HFF-Myc (cell line): ENCODE data around the gene INO80B.
"Not testable (repeated sequence)": the region's sequence is repeated elsewhere in the genome, so short reads cannot be mapped to it uniquely, and the experiment has no call there.

ENCODE experiments used
- DNase-seq: peaks from one replicate; pipeline ENCODE4 v3.0.0-alpha.2; 2011; ENCODE audit warnings: low read depth; ENCODE audit errors: extremely low read depth
- H3K4me3 ChIP-seq: replicated peaks from 2 replicates; pipeline ENCODE4 v1.5.1; 2011; ENCODE audit warnings: low read depth, mild to moderate bottlenecking, control low read depth, low read length
- CTCF ChIP-seq: IDR thresholded peaks from 2 replicates; pipeline ENCODE4 v1.5.1; 2012; ENCODE audit warnings: mild to moderate bottlenecking, low read depth, low read length, control low read depth; ENCODE audit errors: missing control alignments

INO80B gene

GRCh38 chr2:74481431-74481830 lies 26.5 kb downstream of the INO80B start:
- no peak for DNase-seq
- peak overlapping the region; percentile 82 for H3K4me3 ChIP-seq
- no peak for TF ChIP-seq CTCF

GRCh38 chr2:74481961-74482800 lies 27.3 kb downstream of the INO80B start:
- no peak for TF ChIP-seq CTCF
- peak overlapping the region; percentile 82 for H3K4me3 ChIP-seq
- no peak for DNase-seq

- H3K4me3 ChIP-seq, result peak within 1 kb of the TSS; percentile 82
- peak; percentile 92 for TF ChIP-seq CTCF
- DNase-seq, result peak; percentile 88
Observed at GRCh38 chr2:74482801-74483674, 28.2 kb downstream of the INO80B start, which contains the start of the genes CCDC142 and TTC31. Gene CCDC142, minus strand, starts transcription at chr2:74482998. Its CDS starts 161 bp downstream, at chr2:74482837. Gene TTC31, plus strand, starts transcription at chr2:74483081. Its CDS starts 15 bp downstream, at chr2:74483096.

- peak overlapping the region; percentile 82 for H3K4me3 ChIP-seq
- DNase-seq, result not testable (repeated sequence)
Observed at GRCh38 chr2:74483675-74484164, 28.8 kb downstream of the INO80B start.

- H3K4me3 ChIP-seq, result no peak overlapping the region
- no peak for TF ChIP-seq CTCF
- no peak for DNase-seq
Observed at GRCh38 chr2:74486141-74486540, 31.3 kb downstream of the INO80B start.

- H3K4me3 ChIP-seq, result no peak overlapping the region
- DNase-seq, result no peak
- no peak for TF ChIP-seq CTCF
Observed at GRCh38 chr2:74488643-74489481, 34.0 kb downstream of the INO80B start.
